Middle frontal gyrus (tissue), 1 donor: ENCODE results near the gene ATP2A3.

Source experiments
- DNase-seq: peaks from one replicate; pipeline ENCODE4 v3.0.0-alpha.2; 2015; ENCODE audit warnings: low spot score; ENCODE audit errors: extremely low spot score

ATP2A3 gene

GRCh38 chr17:3964203-3965117, at the start of gene ATP2A3:
ATP2A3 (minus strand) TSS chr17:3964437; CDS start chr17:3964291, 146 bp downstream.
- DNase-seq = no peak

GRCh38 chr17:4010754-4011153, 46.5 kb upstream of the ATP2A3 start:
- DNase-seq = no peak

GRCh38 chr17:4009186-4009785, 45.0 kb upstream of the ATP2A3 start:
- no peak for DNase-seq

DNA sequence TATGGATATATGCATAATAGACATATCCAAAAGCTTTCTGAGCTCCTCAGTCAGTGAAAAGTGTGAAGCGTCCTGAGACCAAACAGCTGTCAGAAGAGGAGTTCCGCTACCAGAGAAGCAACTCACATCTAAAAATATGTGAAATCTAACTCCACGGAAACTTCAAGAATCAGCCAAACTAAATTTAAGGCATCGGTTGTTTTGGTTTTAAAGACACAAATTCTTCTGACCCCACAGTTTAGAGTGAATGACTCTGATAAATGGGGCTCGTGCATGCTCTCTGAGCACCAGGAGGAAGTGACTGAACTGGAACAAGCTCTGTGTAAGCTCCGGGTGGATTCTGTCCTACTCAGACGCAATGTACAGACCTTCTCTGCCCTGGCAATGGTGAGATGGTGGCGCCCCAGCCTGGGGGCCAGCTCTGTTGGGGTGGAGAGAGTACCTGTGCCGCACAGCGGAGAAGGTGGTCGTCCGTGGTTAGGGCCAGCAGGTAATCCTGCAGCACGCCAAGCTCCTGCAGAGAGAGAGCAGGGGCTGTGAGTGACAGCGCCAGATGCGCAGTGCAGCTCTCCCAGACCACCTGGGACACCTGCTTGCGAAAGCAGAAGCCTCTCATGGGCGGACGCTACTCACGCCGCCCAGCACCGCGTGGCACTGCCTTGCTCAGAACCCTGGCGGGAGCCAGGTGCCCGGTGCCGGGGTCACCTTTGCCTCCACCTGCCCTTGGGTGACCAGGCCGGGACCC, 44.4 kb upstream of the ATP2A3 start:
- no peak for DNase-seq

- no peak for DNase-seq
Observed at GRCh38 chr17:4008082-4008435, 43.8 kb upstream of the ATP2A3 start.

DNA sequence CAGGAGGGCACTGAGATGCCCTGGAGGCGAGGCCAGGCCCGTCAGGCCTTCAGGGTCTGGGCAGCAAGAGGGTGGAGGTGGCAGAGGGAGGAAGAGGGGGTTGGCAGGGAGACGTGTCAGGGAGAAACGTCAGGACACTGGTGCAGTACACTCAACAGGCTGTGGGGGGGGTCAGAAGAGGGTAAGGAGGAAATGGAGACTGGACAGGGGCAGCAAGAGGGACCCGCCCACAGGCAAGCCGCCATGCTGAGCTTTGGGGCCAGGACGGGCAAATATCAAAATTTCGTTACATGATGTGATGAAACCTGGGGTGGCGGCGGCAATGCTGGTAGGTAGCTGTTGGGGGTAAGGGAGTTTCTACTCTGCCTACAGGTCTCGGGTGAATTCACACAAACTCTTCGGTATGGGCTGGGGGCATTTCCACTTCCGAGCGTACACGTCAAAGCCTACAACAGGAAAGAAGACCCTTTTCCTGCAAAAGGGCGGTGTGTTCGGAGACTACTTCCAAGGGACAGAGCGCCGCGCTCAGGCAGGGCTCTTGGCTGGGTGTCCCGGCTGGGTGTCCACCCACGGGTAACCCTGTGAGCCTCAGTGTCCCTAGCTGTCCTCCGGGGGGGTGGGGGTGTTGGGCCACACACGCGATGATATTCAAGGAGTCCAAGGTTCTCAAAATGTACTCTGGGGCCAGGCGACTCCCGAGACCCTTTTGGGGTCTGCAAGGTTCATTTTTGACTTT, 43.3 kb upstream of the ATP2A3 start:
- DNase-seq = no peak

- no peak for DNase-seq
Observed at GRCh38 chr17:4006745-4007211, 42.5 kb upstream of the ATP2A3 start.

DNA sequence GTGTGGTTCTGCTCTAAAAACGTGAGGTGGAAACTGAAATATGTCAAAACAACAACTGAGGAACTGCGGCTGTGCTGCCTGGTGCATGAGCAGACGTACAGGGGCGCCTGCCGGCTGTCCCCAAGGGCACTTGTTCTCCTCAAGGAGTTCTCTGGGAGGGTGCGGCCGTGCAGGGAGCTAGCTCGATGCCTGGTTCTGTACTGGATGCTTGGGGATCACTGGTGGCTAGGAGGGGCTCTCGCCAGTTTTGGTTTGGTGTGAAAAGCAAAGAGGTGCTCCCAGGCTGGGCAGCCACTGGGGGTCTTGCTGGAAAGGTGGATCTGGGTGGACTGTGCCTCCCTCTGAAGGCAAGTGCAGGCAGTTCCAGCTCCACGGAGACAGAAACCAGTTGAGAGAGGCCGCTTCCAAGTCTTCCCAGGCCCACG, 41.9 kb upstream of the ATP2A3 start:
- no peak for DNase-seq

DNA sequence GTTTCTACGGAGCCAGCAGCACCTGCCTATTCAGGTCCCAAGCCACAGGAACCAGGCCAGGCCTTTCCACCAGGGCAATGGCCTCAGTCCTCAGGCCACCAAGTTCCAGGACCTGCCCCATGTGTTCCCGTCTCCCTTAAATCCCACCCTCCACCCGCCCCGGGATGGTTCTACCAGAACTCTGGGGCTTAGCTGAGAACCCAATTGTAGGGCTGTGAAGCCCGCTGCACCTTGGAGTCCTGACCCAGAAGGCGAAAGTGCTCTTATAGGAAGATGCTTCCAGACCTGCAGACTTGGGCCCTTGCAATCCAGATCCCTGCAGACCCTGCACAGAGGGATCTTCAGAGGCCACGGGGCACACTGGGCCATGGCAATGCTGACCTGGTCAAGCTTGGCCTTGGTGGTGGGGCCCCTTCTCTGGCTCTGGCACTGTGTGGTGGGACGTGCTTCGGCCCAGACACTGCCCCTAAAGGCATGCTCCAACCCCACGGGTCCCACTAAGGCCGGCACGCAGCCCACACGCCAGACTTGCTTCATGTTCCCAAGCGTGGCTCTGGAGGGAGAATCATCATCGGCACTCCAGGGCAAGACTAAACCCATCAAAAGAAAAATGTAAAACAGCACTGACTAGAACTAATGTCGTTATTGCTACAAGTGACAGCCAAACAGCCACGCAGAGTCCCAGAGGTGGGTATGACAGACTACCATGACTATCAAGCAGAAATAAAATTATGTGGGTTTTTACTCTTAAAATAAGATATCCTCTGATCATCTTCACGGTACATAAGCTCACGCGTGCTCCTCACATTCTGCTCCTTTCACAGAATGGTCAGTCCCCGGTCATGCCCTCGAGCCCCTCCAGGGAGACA, 41.3 kb upstream of the ATP2A3 start:
- no peak for DNase-seq

GRCh38 chr17:4004517-4005295, 40.5 kb upstream of the ATP2A3 start:
- no peak for DNase-seq

DNA sequence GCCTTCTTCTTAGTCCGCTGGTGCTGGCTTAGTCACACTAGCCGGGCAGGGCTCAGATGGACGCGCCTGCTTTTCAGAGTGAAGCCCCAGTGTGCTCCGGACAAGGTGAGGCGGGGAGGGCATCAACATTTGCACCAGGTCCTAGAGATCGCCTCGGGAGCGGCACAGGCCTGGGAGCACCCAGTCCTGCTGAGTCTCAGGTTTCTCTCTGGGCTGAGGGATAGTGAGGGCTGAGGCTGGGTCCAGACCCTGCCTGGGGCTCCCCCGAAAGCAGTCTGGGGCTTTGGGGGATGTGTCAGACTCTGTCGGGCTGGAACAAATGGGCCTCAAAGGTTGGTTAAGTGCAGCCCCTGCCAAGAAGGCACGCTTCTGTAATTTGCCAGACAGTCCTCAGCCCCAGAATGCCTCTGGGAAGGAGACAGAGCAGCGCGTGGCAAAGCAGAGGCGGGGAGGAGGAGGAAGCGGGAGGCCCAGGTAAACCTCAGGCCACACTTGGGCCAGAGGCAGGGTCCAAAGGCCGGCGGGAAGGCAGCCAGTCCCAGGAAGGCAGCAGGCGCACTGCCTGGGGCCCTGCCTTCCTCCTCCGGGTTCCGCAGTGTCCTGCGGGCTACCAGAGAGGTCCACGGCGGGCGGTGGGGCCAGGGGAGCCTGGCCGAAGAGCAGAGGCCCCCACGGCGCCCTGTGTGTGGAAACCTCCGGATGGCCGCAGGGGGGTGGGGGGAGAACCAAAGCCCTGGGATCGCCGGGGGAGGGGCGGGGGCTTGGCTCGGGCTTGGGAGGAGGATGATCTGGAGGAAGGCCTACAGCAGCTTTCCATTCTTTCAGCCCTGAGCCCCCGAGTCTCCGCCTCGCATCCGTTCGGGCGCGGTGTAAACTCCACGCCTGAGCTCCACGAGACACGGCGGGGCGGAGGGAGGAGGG, 39.5 kb upstream of the ATP2A3 start:
- DNase-seq = no peak

DNA sequence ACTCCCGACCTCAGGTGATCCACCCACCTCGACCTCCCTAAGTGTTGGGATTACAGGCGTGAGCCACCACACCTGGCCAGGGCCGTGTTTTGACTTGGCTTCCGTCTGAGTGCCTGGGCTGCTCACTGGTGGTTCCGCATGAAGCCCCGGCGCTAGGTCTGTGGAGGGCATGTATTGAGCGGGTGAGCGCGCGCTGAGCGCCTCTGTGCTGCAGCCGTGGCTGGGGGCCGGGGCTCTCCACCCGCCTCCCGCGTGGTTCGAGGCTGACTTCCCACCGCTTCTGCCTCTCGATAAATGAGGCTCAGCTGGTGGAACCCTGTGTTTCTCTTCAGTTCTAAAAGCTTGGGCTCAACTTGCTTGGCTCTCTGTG, 38.9 kb upstream of the ATP2A3 start:
- DNase-seq = no peak

- no peak for DNase-seq
Observed at GRCh38 chr17:4001048-4001590, 36.9 kb upstream of the ATP2A3 start.

GRCh38 chr17:3998436-3998835, 34.2 kb upstream of the ATP2A3 start:
- no peak for DNase-seq

DNA sequence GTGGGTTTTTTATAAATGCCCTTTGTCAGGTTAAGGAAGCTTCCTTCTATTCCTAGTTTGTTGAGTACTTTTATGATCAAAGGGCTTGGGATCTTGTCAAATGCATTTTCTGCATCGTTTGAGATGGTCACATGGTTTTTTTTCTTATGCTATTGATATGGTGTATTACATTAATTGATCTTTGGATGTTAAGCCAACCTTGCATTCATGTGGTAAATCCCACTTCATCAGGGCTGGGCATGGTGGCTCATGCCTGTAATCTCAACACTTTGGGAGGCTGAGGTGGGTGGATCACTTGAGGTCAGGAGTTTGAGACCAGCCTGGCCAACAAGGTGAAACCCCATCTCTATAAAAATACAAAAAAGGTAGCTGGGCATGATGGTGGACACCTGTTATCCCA, 30.8 kb upstream of the ATP2A3 start:
- no peak for DNase-seq

- no peak for DNase-seq
Observed at GRCh38 chr17:3994221-3994576, 30.0 kb upstream of the ATP2A3 start.

GRCh38 chr17:3993493-3994220, 29.4 kb upstream of the ATP2A3 start:
- no peak for DNase-seq

DNA sequence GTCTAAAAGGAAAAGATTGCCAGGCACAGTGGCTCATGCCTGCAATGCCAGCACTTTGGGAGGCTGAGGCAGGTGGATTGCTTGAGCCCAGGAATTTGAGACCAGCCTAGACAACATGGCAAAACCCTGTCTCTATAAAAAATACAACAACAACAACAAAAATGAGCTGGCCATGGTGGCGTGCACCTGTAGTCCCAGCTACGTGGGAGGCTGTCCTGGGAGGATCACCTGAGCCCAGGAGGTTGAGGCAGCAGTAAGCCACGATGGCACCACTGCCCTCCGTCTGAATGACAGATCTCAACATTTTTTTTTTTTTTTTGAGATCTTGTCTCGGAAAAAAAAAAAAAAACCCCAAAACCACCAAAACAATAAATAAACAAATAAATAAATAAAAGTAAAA, 28.1 kb upstream of the ATP2A3 start:
- DNase-seq = no peak
